GM23338 (cell line): ENCODE measurements around the gene SCG2. TPM values are rescaled to one million over a fixed set of nuclear protein-coding genes. Genes with fewer than 3 reads are reported as not detected.

ENCODE experiments used
- ATAC-seq: fragments of 200-7000 bp; cut with Tn5 transposase; 3 replicates; pipeline ENCODE4 v1.9.1; 2020
- DNase-seq: peaks from one replicate; pipeline ENCODE4 v3.0.0-alpha.2; 2015; ENCODE audit warnings: low spot score
- H2AFZ ChIP-seq: fragments of 200-600 bp; sonication (generic); 2 replicates; pipeline ENCODE4 v1.8.0; 2016; ENCODE audit warnings: antibody characterized with exemption, mild to moderate bottlenecking, moderate library complexity
- H3F3A ChIP-seq: fragments of 200-600 bp; sonication (generic); replicated peaks from 2 replicates; pipeline ENCODE4 v1.8.0; 2017; ENCODE audit warnings: antibody characterized with exemption, mixed run types, low read depth
- H3K27ac ChIP-seq: fragments of 200-600 bp; sonication (generic); 2 replicates; pipeline ENCODE4 v1.6.1; 2016; ENCODE audit warnings: low read depth
- H3K27me3 ChIP-seq: fragments of 200-600 bp; sonication (generic); 2 replicates; pipeline ENCODE4 v1.8.0; 2016; ENCODE audit warnings: mild to moderate bottlenecking, mixed run types, moderate library complexity; ENCODE audit not compliant: insufficient read depth
- H3K36me3 ChIP-seq: fragments of 200-600 bp; sonication (generic); 2 replicates; pipeline ENCODE4 v1.8.0; 2016; ENCODE audit warnings: mild to moderate bottlenecking; ENCODE audit not compliant: insufficient read depth
- H3K4me1 ChIP-seq: fragments of 200-600 bp; sonication (generic); 2 replicates; pipeline ENCODE4 v1.8.0; 2016; ENCODE audit warnings: mild to moderate bottlenecking, moderate library complexity; ENCODE audit not compliant: insufficient read depth
- H3K4me2 ChIP-seq: fragments of 200-600 bp; sonication (generic); 2 replicates; pipeline ENCODE4 v1.7.1; 2017; ENCODE audit warnings: mixed run types
- H3K4me3 ChIP-seq: fragments of 200-600 bp; sonication (generic); 2 replicates; pipeline ENCODE4 v1.6.1; 2016; ENCODE audit warnings: mixed run types
- H3K79me2 ChIP-seq: fragments of 200-600 bp; sonication (generic); replicated peaks from 2 replicates; pipeline ENCODE4 v1.8.0; 2017; ENCODE audit warnings: mild to moderate bottlenecking; ENCODE audit not compliant: insufficient read depth
- H3K9me2 ChIP-seq: fragments of 200-600 bp; sonication (generic); 2 replicates; pipeline ENCODE4 v1.8.0; 2017; ENCODE audit not compliant: insufficient read depth
- H4K20me1 ChIP-seq: fragments of 200-600 bp; sonication (generic); replicated peaks from 2 replicates; pipeline ENCODE4 v1.8.0; 2017; ENCODE audit warnings: mild to moderate bottlenecking; ENCODE audit not compliant: insufficient read depth
- H3K27ac Mint-ChIP-seq: 2 replicates; pipeline ENCODE4 v1.8.0; 2020; ENCODE audit warnings: inconsistent platforms, mild to moderate bottlenecking, moderate library complexity, mixed read lengths
- H3K27me3 Mint-ChIP-seq: 3 replicates; pipeline ENCODE4 v1.8.0; 2022; ENCODE audit warnings: low read depth, mild to moderate bottlenecking, moderate library complexity, mixed read lengths, inconsistent platforms; ENCODE audit not compliant: insufficient read depth, poor library complexity
- H3K36me3 Mint-ChIP-seq: 3 replicates; pipeline ENCODE4 v1.8.0; 2021; ENCODE audit warnings: low read depth, mild to moderate bottlenecking, inconsistent platforms, moderate library complexity, mixed read lengths
- H3K4me1 Mint-ChIP-seq: 3 replicates; pipeline ENCODE4 v1.8.0; 2020; ENCODE audit warnings: mild to moderate bottlenecking, inconsistent platforms, mixed read lengths
- H3K4me3 Mint-ChIP-seq: 3 replicates; pipeline ENCODE4 v1.8.0; 2021; ENCODE audit warnings: moderate library complexity, mild to moderate bottlenecking, inconsistent platforms, mixed read lengths
- H3K9me3 Mint-ChIP-seq: 3 replicates; pipeline ENCODE4 v1.8.0; 2020; ENCODE audit warnings: moderate library complexity, mild to moderate bottlenecking, inconsistent platforms, mixed read lengths
- CREB1 ChIP-seq: fragments of 250-450 bp; sonication (Bioruptor Pico); IDR thresholded peaks from 2 replicates; pipeline ENCODE4 v1.5.0; 2020; ENCODE audit warnings: low read depth, mild to moderate bottlenecking, moderate library complexity
- EZH2 ChIP-seq: fragments of 200-600 bp; sonication (generic); IDR thresholded peaks from one replicate; pipeline ENCODE4 v1.8.0; 2017; ENCODE audit warnings: antibody characterized with exemption, mild to moderate bottlenecking, low read depth; ENCODE audit not compliant: unreplicated experiment
- EZH2phosphoT487 ChIP-seq: fragments of 200-600 bp; sonication (generic); IDR thresholded peaks from one replicate; pipeline ENCODE4 v1.8.1; 2018; ENCODE audit warnings: antibody characterized with exemption; ENCODE audit not compliant: unreplicated experiment
- JUNB ChIP-seq: IDR thresholded peaks from one replicate; pipeline ENCODE4 v1.6.1; 2016; ENCODE audit warnings: antibody characterized with exemption; ENCODE audit not compliant: unreplicated experiment
- NANOG ChIP-seq: IDR thresholded peaks from 2 replicates; pipeline ENCODE4 v1.6.1; 2016; ENCODE audit warnings: antibody characterized with exemption, borderline replicate concordance
- POLR2AphosphoS5 ChIP-seq: IDR thresholded peaks from 2 replicates; pipeline ENCODE4 v1.6.1; 2016; ENCODE audit warnings: antibody characterized with exemption, low read depth
- STAT1 ChIP-seq: IDR thresholded peaks from one replicate; pipeline ENCODE4 v1.6.1; 2016; ENCODE audit warnings: antibody characterized with exemption; ENCODE audit not compliant: unreplicated experiment
- ZNF114 ChIP-seq: fragments of 250-450 bp; sonication (Bioruptor Pico); IDR thresholded peaks from 2 replicates; pipeline ENCODE4 v1.5.0; 2020; ENCODE audit warnings: mild to moderate bottlenecking, moderate library complexity
- ZNF331 ChIP-seq: fragments of 250-450 bp; sonication (Bioruptor Pico); IDR thresholded peaks from 2 replicates; pipeline ENCODE4 v1.5.0; 2020; ENCODE audit warnings: low read depth, mild to moderate bottlenecking, moderate library complexity
- polyA plus RNA-seq: library from polyadenylated mRNA; unstranded; fragments of >200 nt; fragmentation: Nextera tagmentation; extraction: Ambion mirVana; gene quantifications from 2 replicates; pipeline ENCODE4 v1.2.1, GENCODE V29; 2016
- total RNA-seq: library from RNA; depleted of rRNA; stranded (reverse); fragments of >200 nt; shearing (Covaris generic); gene quantifications from 2 replicates; pipeline ENCODE4 v1.2.3, GENCODE V29; 2014
- TF ChIP-seq, protein P1 (sequence below), 2 experiments: fragments of 200-600 bp in 1 of 2; sonication (generic) in 1 of 2; conservative IDR thresholded peaks; 2 replicates each; pipeline versions ENCODE4 v1.5.1 to v1.6.1; 2016 to 2017; ENCODE audit warnings: antibody characterized with exemption in 2 of 2, low read depth in 2 of 2, mild to moderate bottlenecking in 2 of 2, moderate library complexity in 1 of 2
- TF ChIP-seq, protein P2 (sequence below): IDR thresholded peaks from 2 replicates; pipeline ENCODE4 v1.6.1; 2016; ENCODE audit warnings: antibody characterized with exemption
- TF ChIP-seq, protein P3 (sequence below): fragments of 250-450 bp; sonication (Bioruptor Pico); IDR thresholded peaks from 2 replicates; pipeline ENCODE4 v1.5.0; 2020; ENCODE audit warnings: mild to moderate bottlenecking, moderate library complexity
- TF ChIP-seq, protein P4 (sequence below): IDR thresholded peaks from one replicate; pipeline ENCODE4 v1.6.1; 2018; ENCODE audit warnings: antibody characterized with exemption; ENCODE audit not compliant: unreplicated experiment

Gene SCG2
- total and polyA plus RNA-seq, 2 experiments from 2014 or later: 0.18 to 0.31 TPM

DNA sequence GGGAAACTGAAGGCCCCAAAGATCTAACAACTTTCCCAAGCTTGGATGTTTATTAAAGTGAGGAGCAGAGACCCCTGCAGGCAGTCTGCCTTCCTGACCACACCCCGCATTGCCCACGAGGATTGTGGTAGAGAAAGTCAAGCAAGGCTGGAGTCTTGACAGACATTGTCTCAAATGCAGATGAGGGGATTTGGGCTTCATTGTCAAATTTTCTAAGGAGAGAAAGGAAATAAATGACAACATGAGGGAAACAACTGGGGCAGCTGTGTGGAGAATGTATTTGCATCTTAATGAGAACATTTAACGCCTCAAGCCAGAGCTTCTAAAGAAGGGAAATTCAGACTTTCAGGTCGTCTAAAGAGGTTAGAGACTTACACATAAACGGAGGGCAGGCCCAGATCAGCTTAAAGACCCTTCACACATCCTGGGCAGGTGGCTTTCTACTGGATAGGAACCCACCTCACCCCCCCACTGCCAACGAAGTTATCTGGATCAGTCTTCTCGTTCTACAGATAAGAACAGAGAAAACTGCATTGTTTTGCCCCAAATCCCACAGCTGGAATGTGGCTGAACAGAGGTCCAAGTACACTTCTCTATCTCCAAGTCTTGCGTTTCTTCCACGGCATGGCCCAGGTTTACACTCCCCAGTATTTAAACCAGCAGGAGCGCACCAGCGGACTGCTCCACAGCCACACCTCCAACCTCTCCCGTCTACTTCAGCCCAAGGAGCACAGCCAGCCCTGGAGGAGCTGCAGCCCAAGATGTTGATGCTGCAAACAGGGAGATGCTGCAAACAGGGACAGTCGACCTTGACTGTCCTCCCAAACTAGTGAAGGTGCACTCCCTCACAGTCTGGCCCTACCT, 16.2 kb upstream of the SCG2 start:
- H3K79me2 ChIP-seq: no peaks in the 10 kb centered on the region
- H3F3A ChIP-seq: no peaks in the 10 kb centered on the region; the same call in 1 of the 2 replicates
- peaks cover 95% of the 10 kb centered on the region for H3K27me3 ChIP-seq
- Mint-ChIP-seq H3K27ac (no peak overlapping the region), H3K4me3 (no peak overlapping the region), H3K27me3 (peaks cover 97% of the 10 kb centered on the region), H3K4me1 (peaks cover 40% of the 10 kb centered on the region), H3K36me3 (no peaks in the 10 kb centered on the region), H3K9me3 (no peaks in the 10 kb centered on the region)
- H3K36me3 ChIP-seq: no peaks in the 10 kb centered on the region
- H3K4me1 ChIP-seq: peaks cover 12% of the 10 kb centered on the region; the same call in 1 of the 2 replicates
- ATAC-seq: peak; percentile 90
- DNase-seq: peak; percentile 98
- no peak overlapping the region for H2AFZ ChIP-seq
- H3K4me2 ChIP-seq: no peak overlapping the region
- H4K20me1 ChIP-seq: peaks cover 21% of the 10 kb centered on the region
- TF ChIP-seq, protein P1, sequence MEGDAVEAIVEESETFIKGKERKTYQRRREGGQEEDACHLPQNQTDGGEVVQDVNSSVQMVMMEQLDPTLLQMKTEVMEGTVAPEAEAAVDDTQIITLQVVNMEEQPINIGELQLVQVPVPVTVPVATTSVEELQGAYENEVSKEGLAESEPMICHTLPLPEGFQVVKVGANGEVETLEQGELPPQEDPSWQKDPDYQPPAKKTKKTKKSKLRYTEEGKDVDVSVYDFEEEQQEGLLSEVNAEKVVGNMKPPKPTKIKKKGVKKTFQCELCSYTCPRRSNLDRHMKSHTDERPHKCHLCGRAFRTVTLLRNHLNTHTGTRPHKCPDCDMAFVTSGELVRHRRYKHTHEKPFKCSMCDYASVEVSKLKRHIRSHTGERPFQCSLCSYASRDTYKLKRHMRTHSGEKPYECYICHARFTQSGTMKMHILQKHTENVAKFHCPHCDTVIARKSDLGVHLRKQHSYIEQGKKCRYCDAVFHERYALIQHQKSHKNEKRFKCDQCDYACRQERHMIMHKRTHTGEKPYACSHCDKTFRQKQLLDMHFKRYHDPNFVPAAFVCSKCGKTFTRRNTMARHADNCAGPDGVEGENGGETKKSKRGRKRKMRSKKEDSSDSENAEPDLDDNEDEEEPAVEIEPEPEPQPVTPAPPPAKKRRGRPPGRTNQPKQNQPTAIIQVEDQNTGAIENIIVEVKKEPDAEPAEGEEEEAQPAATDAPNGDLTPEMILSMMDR (conservative IDR thresholded peaks at IDR 0.05; ENCODE audit: low read depth in 2 of 2): peak; percentile 55 to 67
- no peak for TF ChIP-seq EZH2phosphoT487
- TF ChIP-seq ZNF331: no peak
- TF ChIP-seq, protein P2, sequence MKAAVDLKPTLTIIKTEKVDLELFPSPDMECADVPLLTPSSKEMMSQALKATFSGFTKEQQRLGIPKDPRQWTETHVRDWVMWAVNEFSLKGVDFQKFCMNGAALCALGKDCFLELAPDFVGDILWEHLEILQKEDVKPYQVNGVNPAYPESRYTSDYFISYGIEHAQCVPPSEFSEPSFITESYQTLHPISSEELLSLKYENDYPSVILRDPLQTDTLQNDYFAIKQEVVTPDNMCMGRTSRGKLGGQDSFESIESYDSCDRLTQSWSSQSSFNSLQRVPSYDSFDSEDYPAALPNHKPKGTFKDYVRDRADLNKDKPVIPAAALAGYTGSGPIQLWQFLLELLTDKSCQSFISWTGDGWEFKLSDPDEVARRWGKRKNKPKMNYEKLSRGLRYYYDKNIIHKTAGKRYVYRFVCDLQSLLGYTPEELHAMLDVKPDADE: peak; percentile 85
- TF ChIP-seq EZH2: no peak
- TF ChIP-seq JUNB: no peak
- peak; percentile 95 for TF ChIP-seq NANOG
- no peak for TF ChIP-seq STAT1
- TF ChIP-seq, protein P3, sequence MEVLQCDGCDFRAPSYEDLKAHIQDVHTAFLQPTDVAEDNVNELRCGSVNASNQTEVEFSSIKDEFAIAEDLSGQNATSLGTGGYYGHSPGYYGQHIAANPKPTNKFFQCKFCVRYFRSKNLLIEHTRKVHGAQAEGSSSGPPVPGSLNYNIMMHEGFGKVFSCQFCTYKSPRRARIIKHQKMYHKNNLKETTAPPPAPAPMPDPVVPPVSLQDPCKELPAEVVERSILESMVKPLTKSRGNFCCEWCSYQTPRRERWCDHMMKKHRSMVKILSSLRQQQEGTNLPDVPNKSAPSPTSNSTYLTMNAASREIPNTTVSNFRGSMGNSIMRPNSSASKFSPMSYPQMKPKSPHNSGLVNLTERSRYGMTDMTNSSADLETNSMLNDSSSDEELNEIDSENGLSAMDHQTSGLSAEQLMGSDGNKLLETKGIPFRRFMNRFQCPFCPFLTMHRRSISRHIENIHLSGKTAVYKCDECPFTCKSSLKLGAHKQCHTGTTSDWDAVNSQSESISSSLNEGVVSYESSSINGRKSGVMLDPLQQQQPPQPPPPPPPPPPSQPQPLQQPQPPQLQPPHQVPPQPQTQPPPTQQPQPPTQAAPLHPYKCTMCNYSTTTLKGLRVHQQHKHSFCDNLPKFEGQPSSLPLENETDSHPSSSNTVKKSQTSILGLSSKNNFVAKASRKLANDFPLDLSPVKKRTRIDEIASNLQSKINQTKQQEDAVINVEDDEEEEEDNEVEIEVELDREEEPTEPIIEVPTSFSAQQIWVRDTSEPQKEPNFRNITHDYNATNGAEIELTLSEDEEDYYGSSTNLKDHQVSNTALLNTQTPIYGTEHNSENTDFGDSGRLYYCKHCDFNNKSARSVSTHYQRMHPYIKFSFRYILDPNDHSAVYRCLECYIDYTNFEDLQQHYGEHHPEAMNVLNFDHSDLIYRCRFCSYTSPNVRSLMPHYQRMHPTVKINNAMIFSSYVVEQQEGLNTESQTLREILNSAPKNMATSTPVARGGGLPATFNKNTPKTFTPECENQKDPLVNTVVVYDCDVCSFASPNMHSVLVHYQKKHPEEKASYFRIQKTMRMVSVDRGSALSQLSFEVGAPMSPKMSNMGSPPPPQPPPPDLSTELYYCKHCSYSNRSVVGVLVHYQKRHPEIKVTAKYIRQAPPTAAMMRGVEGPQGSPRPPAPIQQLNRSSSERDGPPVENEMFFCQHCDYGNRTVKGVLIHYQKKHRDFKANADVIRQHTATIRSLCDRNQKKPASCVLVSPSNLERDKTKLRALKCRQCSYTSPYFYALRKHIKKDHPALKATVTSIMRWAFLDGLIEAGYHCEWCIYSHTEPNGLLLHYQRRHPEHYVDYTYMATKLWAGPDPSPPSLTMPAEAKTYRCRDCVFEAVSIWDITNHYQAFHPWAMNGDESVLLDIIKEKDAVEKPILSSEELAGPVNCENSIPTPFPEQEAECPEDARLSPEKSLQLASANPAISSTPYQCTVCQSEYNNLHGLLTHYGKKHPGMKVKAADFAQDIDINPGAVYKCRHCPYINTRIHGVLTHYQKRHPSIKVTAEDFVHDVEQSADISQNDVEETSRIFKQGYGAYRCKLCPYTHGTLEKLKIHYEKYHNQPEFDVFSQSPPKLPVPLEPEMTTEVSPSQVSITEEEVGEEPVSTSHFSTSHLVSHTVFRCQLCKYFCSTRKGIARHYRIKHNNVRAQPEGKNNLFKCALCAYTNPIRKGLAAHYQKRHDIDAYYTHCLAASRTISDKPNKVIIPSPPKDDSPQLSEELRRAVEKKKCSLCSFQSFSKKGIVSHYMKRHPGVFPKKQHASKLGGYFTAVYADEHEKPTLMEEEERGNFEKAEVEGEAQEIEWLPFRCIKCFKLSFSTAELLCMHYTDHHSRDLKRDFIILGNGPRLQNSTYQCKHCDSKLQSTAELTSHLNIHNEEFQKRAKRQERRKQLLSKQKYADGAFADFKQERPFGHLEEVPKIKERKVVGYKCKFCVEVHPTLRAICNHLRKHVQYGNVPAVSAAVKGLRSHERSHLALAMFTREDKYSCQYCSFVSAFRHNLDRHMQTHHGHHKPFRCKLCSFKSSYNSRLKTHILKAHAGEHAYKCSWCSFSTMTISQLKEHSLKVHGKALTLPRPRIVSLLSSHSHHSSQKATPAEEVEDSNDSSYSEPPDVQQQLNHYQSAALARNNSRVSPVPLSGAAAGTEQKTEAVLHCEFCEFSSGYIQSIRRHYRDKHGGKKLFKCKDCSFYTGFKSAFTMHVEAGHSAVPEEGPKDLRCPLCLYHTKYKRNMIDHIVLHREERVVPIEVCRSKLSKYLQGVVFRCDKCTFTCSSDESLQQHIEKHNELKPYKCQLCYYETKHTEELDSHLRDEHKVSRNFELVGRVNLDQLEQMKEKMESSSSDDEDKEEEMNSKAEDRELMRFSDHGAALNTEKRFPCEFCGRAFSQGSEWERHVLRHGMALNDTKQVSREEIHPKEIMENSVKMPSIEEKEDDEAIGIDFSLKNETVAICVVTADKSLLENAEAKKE (CRISPR knock-in tag): no peak
- TF ChIP-seq ZNF114 (CRISPR knock-in tag): no peak
- TF ChIP-seq, protein P4, sequence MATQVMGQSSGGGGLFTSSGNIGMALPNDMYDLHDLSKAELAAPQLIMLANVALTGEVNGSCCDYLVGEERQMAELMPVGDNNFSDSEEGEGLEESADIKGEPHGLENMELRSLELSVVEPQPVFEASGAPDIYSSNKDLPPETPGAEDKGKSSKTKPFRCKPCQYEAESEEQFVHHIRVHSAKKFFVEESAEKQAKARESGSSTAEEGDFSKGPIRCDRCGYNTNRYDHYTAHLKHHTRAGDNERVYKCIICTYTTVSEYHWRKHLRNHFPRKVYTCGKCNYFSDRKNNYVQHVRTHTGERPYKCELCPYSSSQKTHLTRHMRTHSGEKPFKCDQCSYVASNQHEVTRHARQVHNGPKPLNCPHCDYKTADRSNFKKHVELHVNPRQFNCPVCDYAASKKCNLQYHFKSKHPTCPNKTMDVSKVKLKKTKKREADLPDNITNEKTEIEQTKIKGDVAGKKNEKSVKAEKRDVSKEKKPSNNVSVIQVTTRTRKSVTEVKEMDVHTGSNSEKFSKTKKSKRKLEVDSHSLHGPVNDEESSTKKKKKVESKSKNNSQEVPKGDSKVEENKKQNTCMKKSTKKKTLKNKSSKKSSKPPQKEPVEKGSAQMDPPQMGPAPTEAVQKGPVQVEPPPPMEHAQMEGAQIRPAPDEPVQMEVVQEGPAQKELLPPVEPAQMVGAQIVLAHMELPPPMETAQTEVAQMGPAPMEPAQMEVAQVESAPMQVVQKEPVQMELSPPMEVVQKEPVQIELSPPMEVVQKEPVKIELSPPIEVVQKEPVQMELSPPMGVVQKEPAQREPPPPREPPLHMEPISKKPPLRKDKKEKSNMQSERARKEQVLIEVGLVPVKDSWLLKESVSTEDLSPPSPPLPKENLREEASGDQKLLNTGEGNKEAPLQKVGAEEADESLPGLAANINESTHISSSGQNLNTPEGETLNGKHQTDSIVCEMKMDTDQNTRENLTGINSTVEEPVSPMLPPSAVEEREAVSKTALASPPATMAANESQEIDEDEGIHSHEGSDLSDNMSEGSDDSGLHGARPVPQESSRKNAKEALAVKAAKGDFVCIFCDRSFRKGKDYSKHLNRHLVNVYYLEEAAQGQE: no peak
- 0 out of 2 replicates have a peak, but pooled peaks have one; percentile 4 for TF ChIP-seq CREB1
- peak; percentile 96 for TF ChIP-seq POLR2AphosphoS5
- H3K27ac ChIP-seq: no peak overlapping the region
- no peak overlapping the region for H3K4me3 ChIP-seq
- no peaks in the 10 kb centered on the region for H3K9me2 ChIP-seq
